ENCODE measurements around the gene MMP25.

- TF ChIP-seq CTCF (IDR thresholded peaks at IDR 0.05; ENCODE audit: insufficient read depth, low read depth, low read length) (no peak), EZH2 (IDR thresholded peaks at IDR 0.05; ENCODE audit: insufficient read depth, low read length) (no peak)
These were observed 7.5 kb upstream of the MMP25 start for GRCh38 chr16:3038896-3039295.
